ENCODE results near the gene OCIAD1.

OCIAD1 gene

GRCh38 chr4:48854395-48854683 is 23.5 kb downstream of the OCIAD1 start:
- TF ChIP-seq GATA3 (IDR thresholded peaks at IDR 0.05; ENCODE audit: low read depth, low read length): no peak
- no peak for TF ChIP-seq GATA2 (IDR thresholded peaks at IDR 0.05; ENCODE audit: low read depth, low read length)

DNA sequence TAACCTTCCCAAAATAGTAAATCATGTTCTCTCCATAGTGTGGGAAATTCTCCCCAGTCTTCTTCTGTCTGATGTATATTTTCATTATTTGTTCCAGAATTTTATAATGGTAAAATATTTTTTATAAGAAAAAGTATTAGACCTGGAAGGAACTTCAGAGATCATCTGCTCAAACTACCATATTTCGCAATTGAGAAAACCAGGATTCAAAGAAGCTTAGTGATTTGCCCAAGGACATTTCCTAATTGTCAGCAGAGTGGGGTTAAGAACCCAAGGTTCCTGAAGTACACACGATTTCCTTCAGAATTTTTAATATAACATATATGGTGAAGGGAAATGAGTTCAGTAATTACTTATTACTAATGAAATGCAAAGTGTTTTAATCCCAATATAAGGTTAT is 24.1 kb downstream of the OCIAD1 start:
- no peak for TF ChIP-seq GATA3 (IDR thresholded peaks at IDR 0.05; ENCODE audit: low read depth, low read length)
- no peak for TF ChIP-seq GATA2 (IDR thresholded peaks at IDR 0.05; ENCODE audit: low read depth, low read length)

GRCh38 chr4:48858130-48858529 is 27.2 kb downstream of the OCIAD1 start:
- TF ChIP-seq GATA2 (IDR thresholded peaks at IDR 0.05; ENCODE audit: low read depth, low read length) (no peak), GATA3 (IDR thresholded peaks at IDR 0.05; ENCODE audit: low read depth, low read length) (no peak)

- TF ChIP-seq GATA3 (IDR thresholded peaks at IDR 0.05; ENCODE audit: low read depth, low read length) (no peak), GATA2 (IDR thresholded peaks at IDR 0.05; ENCODE audit: low read depth, low read length) (no peak)
Measured at GRCh38 chr4:48862038-48862437, 31.1 kb downstream of the OCIAD1 start.

- no peak for TF ChIP-seq GATA3 (IDR thresholded peaks at IDR 0.05; ENCODE audit: low read depth, low read length)
- no peak for TF ChIP-seq GATA2 (IDR thresholded peaks at IDR 0.05; ENCODE audit: low read depth, low read length)
Measured at GRCh38 chr4:48862661-48863060, 31.8 kb downstream of the OCIAD1 start.

- no peak for TF ChIP-seq GATA2 (IDR thresholded peaks at IDR 0.05; ENCODE audit: low read depth, low read length)
- TF ChIP-seq GATA3 (IDR thresholded peaks at IDR 0.05; ENCODE audit: low read depth, low read length): no peak
Measured at GRCh38 chr4:48863728-48864127, 32.8 kb downstream of the OCIAD1 start.

GRCh38 chr4:48877827-48878535 is 47.1 kb downstream of the OCIAD1 start:
- TF ChIP-seq GATA2 (IDR thresholded peaks at IDR 0.05; ENCODE audit: low read depth, low read length) (no peak), GATA3 (IDR thresholded peaks at IDR 0.05; ENCODE audit: low read depth, low read length) (no peak)

DNA sequence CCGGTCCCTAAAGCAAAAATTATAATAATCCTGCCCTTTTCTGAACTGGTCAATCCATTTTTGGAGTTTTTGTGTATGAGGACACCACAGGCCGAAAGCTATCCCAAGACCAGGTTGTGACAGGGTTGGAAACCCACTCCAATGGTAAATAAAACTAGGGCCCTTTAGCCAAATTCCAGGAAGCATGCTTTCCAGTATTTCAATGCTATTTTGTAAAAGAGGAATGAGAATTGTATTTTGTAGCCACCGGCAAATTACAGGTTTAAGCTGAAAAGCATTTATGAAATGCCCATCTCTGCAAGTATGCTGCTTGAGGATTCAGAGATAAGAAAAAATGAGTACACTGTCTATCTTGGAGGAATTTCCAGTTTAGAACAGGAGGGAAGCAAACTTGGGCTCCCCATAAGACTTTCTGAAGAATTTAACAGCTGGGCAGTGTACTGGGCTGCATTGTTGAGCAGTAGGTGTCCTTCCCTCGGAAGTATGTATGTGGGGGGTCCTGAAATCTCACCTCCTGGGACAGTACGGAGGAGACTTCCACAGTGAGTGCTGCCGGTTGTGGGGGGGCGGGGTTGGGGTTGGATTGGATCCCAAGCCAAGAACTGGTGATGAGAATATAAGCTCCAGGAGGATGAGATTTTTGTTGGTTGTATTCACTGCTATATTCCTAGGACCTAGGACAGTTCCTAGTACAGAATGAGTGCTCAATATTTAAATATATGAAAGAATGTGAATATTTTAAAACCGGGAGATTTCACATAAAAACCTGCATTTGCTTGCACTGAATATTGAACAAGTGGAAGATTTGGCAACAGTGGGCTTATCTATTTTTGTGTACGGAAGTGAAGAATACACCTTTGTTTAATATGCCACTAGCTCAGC is 48.9 kb downstream of the OCIAD1 start:
- TF ChIP-seq GATA2 (IDR thresholded peaks at IDR 0.05; ENCODE audit: low read depth, low read length) (no peak), GATA3 (IDR thresholded peaks at IDR 0.05; ENCODE audit: low read depth, low read length) (no peak)

DNA sequence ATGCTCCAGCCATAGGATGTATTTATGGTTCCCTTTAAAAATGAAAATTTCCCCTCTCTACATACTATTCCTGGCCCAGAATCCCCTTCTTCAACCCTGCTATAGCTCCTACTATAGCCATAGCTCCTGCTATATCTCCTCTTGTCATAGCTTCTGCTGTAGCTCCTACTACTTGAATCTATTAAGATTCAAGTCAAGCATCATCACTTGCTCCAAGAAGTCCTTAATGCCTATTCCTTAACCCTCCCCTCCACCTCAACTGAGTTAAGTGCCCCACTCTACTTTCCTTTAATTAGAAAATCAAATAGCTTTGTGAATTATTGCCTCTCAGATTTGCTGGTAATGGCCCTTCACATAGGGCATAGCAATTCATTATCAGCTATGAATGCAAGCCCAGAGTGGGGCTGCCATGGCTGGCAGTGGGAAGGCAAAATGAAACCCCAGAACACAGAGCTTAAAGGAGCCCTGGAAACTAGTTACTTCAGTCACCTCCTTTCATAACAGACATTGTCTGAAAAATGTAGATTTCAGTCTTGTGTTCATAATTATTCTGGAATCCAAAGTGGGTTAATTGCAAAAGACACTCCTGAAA is 60.2 kb downstream of the OCIAD1 start:
- TF ChIP-seq GATA2 (IDR thresholded peaks at IDR 0.05; ENCODE audit: low read depth, low read length) (no peak), GATA3 (IDR thresholded peaks at IDR 0.05; ENCODE audit: low read depth, low read length) (no peak)

DNA sequence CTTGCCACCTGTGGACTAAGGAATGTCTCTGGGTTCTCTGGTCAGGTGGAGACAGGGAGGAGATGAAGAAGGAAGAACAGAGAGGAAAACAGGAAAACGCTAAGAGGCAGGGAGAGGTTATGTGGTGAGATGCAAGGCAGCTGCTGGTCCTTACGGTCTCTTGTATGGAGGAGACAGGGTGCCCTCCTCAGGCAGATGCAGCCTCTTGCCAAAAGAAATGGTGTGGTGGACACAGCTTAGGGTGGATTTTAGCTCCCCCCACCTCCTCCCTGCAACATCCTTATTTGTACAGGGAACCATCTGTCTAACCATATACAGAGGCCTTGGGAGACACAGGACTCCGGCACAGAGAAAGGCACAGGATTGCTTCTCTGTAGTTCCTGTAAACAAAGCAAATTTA is 66.0 kb downstream of the OCIAD1 start:
- no peak for TF ChIP-seq GATA3 (IDR thresholded peaks at IDR 0.05; ENCODE audit: low read depth, low read length)
- TF ChIP-seq GATA2 (IDR thresholded peaks at IDR 0.05; ENCODE audit: low read depth, low read length): no peak

- no peak for TF ChIP-seq GATA2 (IDR thresholded peaks at IDR 0.05; ENCODE audit: low read depth, low read length)
- no peak for TF ChIP-seq GATA3 (IDR thresholded peaks at IDR 0.05; ENCODE audit: low read depth, low read length)
Measured at GRCh38 chr4:48898733-48899431, 68.0 kb downstream of the OCIAD1 start.

DNA sequence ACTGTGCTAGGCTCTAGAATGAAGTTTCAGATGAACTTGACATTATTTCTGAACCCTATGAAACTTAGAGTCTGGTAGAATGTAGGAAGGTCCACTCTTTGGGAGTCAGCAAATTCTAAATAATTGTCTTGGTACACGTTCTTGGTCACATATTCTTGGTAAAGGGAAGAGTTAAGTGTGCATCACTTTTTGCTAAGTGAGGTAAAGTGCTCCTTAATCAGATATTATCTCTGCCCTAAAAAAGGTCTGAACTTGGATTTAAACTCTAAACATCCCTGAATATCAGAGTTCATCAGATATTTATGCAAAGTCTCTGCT is 68.5 kb downstream of the OCIAD1 start:
- TF ChIP-seq GATA3 (IDR thresholded peaks at IDR 0.05; ENCODE audit: low read depth, low read length) (no peak), GATA2 (IDR thresholded peaks at IDR 0.05; ENCODE audit: low read depth, low read length) (no peak)

GRCh38 chr4:48899950-48900349 is 69.1 kb downstream of the OCIAD1 start:
- no peak for TF ChIP-seq GATA2 (IDR thresholded peaks at IDR 0.05; ENCODE audit: low read depth, low read length)
- TF ChIP-seq GATA3 (IDR thresholded peaks at IDR 0.05; ENCODE audit: low read depth, low read length): no peak

DNA sequence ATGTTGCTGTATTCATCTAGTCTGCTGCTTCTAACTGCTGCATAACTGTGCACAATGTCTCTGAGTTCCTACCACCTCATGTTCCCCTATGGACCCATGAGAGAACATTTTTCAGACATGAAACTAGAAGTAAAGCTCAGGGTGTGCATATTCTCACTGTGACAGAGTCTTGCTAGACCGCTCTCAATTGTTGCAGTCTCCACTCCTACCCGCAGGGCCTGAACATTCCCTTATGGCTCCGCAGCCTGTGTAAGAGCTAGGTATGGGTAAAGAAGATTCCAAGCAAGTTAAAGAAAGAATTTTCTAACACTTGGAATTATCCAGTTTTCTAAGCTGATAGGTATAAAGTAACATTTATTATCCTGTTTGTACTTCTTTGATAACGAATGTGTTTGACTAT is 70.3 kb downstream of the OCIAD1 start:
- TF ChIP-seq GATA3 (IDR thresholded peaks at IDR 0.05; ENCODE audit: low read depth, low read length) (no peak), GATA2 (IDR thresholded peaks at IDR 0.05; ENCODE audit: low read depth, low read length) (no peak)

Measured in SH-SY5Y (cell line).